Measurements from ENCODE around the gene RRP15.

The RRP15 gene

GRCh38 chr1:218284917-218285635 lies at the start of gene RRP15:
RRP15 (plus strand) TSS chr1:218285293; CDS start chr1:218285317, 24 bp downstream.
- DNase-seq (ENCODE audit: low spot score): peak; percentile 95

- no peak for DNase-seq (ENCODE audit: low spot score)
Measured at GRCh38 chr1:218242171-218242570, 42.9 kb upstream of the RRP15 start.

- DNase-seq (ENCODE audit: low spot score): no peak
Measured at GRCh38 chr1:218247339-218247738, 37.8 kb upstream of the RRP15 start.

GRCh38 chr1:218249338-218250140 lies 35.6 kb upstream of the RRP15 start:
- peak; percentile 34 for DNase-seq (ENCODE audit: low spot score)

- no peak for DNase-seq (ENCODE audit: low spot score)
Measured at GRCh38 chr1:218250492-218250891, 34.6 kb upstream of the RRP15 start.

GRCh38 chr1:218254296-218254946 lies 30.7 kb upstream of the RRP15 start:
- DNase-seq (ENCODE audit: low spot score): no peak

- DNase-seq (ENCODE audit: low spot score): no peak
Measured at GRCh38 chr1:218255090-218255489, 30.0 kb upstream of the RRP15 start.

GRCh38 chr1:218257371-218257770 lies 27.7 kb upstream of the RRP15 start:
- DNase-seq (ENCODE audit: low spot score): no peak

GRCh38 chr1:218257971-218258370 lies 27.1 kb upstream of the RRP15 start:
- no peak for DNase-seq (ENCODE audit: low spot score)

- DNase-seq (ENCODE audit: low spot score): no peak
Measured at GRCh38 chr1:218259339-218259738, 25.8 kb upstream of the RRP15 start.

- DNase-seq (ENCODE audit: low spot score): no peak
Measured at GRCh38 chr1:218259800-218260199, 25.3 kb upstream of the RRP15 start.

GRCh38 chr1:218262259-218262658 lies 22.8 kb upstream of the RRP15 start:
- DNase-seq (ENCODE audit: low spot score): no peak

- DNase-seq (ENCODE audit: low spot score): no peak
Measured at GRCh38 chr1:218266356-218266755, 18.7 kb upstream of the RRP15 start.

GRCh38 chr1:218272366-218272765 lies 12.7 kb upstream of the RRP15 start:
- DNase-seq (ENCODE audit: low spot score): no peak

- DNase-seq (ENCODE audit: low spot score): no peak
Measured at GRCh38 chr1:218273762-218274479, 11.2 kb upstream of the RRP15 start.

- no peak for DNase-seq (ENCODE audit: low spot score)
Measured at GRCh38 chr1:218274511-218274910, 10.6 kb upstream of the RRP15 start.

GRCh38 chr1:218275823-218276222 lies 9.3 kb upstream of the RRP15 start:
- DNase-seq (ENCODE audit: low spot score): no peak

GRCh38 chr1:218281285-218281684 lies 3.8 kb upstream of the RRP15 start:
- no peak for DNase-seq (ENCODE audit: low spot score)

- DNase-seq (ENCODE audit: low spot score): no peak
Measured at GRCh38 chr1:218284377-218284916, 646 bp upstream of the RRP15 start.

GRCh38 chr1:218292515-218292914 lies 7.4 kb downstream of the RRP15 start:
- DNase-seq (ENCODE audit: low spot score): no peak

GRCh38 chr1:218294546-218294945 lies 9.5 kb downstream of the RRP15 start:
- DNase-seq (ENCODE audit: low spot score): no peak

- no peak for DNase-seq (ENCODE audit: low spot score)
Measured at GRCh38 chr1:218296162-218296561, 11.1 kb downstream of the RRP15 start.

Measured in COLO829 (cell line).